ENCODE data around the gene CELA1. TPM values are rescaled to one million over a fixed set of nuclear protein-coding genes. Genes with fewer than 3 reads are reported as not detected.
A peak's percentile ranks its signal among the peaks of the same experiment; 100 is the strongest.

The CELA1 gene
- total RNA-seq, 4 donors from 2014 or later = not detected

DNA sequence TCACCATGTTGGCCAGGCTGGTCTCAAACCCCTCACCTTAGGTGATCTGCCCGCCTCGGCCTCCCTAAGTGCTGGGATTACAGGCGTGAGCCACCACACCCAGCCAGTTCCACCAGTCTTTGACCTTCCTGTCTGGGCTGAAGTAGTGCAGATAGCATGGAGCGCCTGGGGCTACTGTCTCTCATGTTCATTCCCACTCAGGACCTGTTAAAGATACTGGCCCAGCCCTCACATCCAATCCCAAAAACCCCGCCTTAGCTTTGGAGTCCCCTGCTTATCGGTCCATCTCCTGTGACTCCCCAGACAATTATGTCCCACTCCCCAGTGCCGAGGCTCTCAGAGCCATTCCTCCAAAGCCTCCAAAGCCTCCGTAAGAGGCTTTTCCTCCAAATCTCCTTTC, 12.0 kb upstream of the CELA1 start:
- Histone ChIP-seq H3K27me3 (no peaks in the 10 kb centered on the region), H3K4me3 (no peak overlapping the region), H3K9me3 (no peaks in the 10 kb centered on the region), H3K27ac (no peak overlapping the region), H3K4me1 (no peaks in the 10 kb centered on the region), H3K36me3 (peaks cover 0 to 12% (median 0%) of the 10 kb centered on the region in 3 donors)
- DNase-seq = no peak
- TF ChIP-seq POLR2A (IDR thresholded peaks at IDR 0.05) = no peak
- no peak for TF ChIP-seq CTCF (IDR thresholded peaks at IDR 0.05)
- intact Hi-C loops (cut with DNase I) = no loop called here
- 89 to 93% methylated on average over 7 to 8 of the region's 8 CpGs for WGBS, 2 donors

- TF ChIP-seq POLR2A (IDR thresholded peaks at IDR 0.05) (no peak), CTCF (IDR thresholded peaks at IDR 0.05) (no peak)
- Histone ChIP-seq H3K36me3 (peaks cover 0 to 12% (median 0%) of the 10 kb centered on the region in 3 donors), H3K4me1 (no peaks in the 10 kb centered on the region), H3K27me3 (no peaks in the 10 kb centered on the region), H3K9me3 (no peaks in the 10 kb centered on the region), H3K27ac (no peak overlapping the region), H3K4me3 (no peak overlapping the region)
- no peak for DNase-seq
- intact Hi-C loops (cut with DNase I) = no loop called here
- 81 to 87% methylated on average over 5 to 9 of the region's 10 CpGs for WGBS, 2 donors
These were observed 11.0 kb upstream of the CELA1 start for GRCh38 chr12:51357374-51358047.

GRCh38 chr12:51351913-51352532, 5.5 kb upstream of the CELA1 start:
- Histone ChIP-seq H3K36me3 (no peaks in the 10 kb centered on the region), H3K27ac (no peak overlapping the region), H3K27me3 (no peaks in the 10 kb centered on the region), H3K4me3 (no peak overlapping the region), H3K4me1 (no peaks in the 10 kb centered on the region), H3K9me3 (no peaks in the 10 kb centered on the region)
- no peak for DNase-seq
- intact Hi-C loops (cut with DNase I) = no loop called here
- TF ChIP-seq CTCF (IDR thresholded peaks at IDR 0.05) = peak in 5 of 6 experiments; percentile 37 to 76 (median 58)
- no peak for TF ChIP-seq POLR2A (IDR thresholded peaks at IDR 0.05)
- WGBS, 2 donors = 45 to 51% methylated on average over 7 to 11 of the region's 11 CpGs

DNA sequence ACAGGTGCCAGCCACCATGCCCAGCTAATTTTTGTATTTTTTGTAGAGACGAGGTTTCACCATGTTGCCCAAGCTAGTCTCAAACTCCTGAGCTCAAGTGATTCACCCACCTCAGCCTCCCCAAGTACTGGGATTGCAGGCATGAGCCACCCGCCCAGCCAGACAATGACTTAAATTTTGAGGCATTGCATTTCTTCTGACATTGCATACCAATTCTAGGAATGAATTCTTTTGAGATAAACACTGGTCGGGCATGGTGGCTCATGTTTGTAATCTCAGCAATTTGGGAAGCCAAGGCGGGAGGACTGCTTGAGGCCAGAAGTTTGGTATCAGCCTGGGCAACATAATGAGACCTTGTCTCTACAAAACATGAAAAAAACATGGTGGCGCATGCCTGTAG, 2.5 kb upstream of the CELA1 start:
- Histone ChIP-seq H3K4me1 (no peaks in the 10 kb centered on the region), H3K9me3 (no peaks in the 10 kb centered on the region), H3K27me3 (no peaks in the 10 kb centered on the region), H3K27ac (no peak overlapping the region), H3K4me3 (no peak overlapping the region), H3K36me3 (no peaks in the 10 kb centered on the region)
- no peak for DNase-seq
- intact Hi-C loops (cut with DNase I) = no loop called here
- 76 to 79% methylated on average over 5 of the region's 5 CpGs for WGBS, 2 donors
- no peak for TF ChIP-seq POLR2A (IDR thresholded peaks at IDR 0.05)
- TF ChIP-seq CTCF (IDR thresholded peaks at IDR 0.05) = no peak

DNA sequence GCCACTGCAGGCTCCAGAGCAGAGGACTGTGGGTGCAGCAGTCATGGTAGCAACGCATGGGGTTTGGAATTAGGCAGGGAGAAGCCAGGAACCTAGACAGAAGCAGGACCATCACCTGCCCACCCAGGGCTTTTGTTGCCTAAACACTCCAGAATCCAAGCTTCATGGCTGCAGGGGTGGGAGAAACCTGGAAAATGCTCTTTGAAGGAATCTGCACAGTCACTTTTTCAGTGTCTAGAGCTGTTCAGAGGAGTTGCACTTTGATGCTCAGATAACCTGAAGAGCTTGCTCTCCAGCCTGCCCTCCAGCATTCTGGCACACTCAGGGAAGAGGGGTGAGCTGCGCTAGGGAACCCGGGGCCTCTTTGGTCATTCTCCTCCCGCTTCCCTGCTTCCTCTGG, 1.6 kb upstream of the CELA1 start:
- Histone ChIP-seq H3K27ac (no peak overlapping the region), H3K9me3 (no peaks in the 10 kb centered on the region), H3K4me1 (no peaks in the 10 kb centered on the region), H3K27me3 (no peaks in the 10 kb centered on the region), H3K4me3 (no peak overlapping the region), H3K36me3 (no peaks in the 10 kb centered on the region)
- DNase-seq = no peak
- 91 to 92% methylated on average over 1 to 3 of the region's 4 CpGs for WGBS, 2 donors
- intact Hi-C loops (cut with DNase I) = no loop called here
- TF ChIP-seq POLR2A (IDR thresholded peaks at IDR 0.05) (no peak), CTCF (IDR thresholded peaks at IDR 0.05) (no peak)
